SU-DHL-6 (cell line): Measurements from ENCODE around the gene APOH.

Experiments used
- CTCF ChIP-seq: fragments of 200-600 bp; sonication (generic); IDR thresholded peaks from one replicate; pipeline ENCODE4 v1.5.1; 2017; ENCODE audit warnings: antibody characterized with exemption, mild to moderate bottlenecking, low read length, moderate library complexity; ENCODE audit not compliant: insufficient read depth, poor library complexity, severe bottlenecking
- EZH2phosphoT487 ChIP-seq: fragments of 200-600 bp; sonication (generic), shearing (Covaris generic); conservative IDR thresholded peaks from 2 replicates; pipeline ENCODE4 v1.6.1; 2018; ENCODE audit warnings: mild to moderate bottlenecking, antibody characterized with exemption, low read length, moderate library complexity, mixed read lengths

DNA sequence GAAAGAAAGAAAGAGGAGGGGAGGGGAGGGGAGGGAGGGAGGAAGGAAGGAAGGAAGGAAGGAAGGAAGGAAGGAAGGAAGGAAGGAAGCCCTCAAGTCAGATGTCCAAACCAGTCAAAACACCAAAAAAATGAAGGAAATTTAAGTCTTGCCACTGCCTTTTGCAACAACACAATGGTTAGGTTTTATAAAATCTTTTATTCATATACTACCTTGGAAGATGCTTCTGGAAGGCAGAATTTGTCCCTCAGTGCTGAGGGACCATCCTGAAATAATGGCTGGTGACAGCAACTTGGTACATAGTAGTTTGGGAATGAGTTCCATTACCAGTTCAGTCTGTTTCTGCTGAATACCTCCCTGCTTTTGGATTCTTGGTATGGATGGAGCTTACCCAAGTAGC lies 7.9 kb downstream of the APOH start:
- TF ChIP-seq CTCF (no peak), EZH2phosphoT487 (no peak)
